ENCODE results near the gene DUSP22.

DUSP22 gene

DNA sequence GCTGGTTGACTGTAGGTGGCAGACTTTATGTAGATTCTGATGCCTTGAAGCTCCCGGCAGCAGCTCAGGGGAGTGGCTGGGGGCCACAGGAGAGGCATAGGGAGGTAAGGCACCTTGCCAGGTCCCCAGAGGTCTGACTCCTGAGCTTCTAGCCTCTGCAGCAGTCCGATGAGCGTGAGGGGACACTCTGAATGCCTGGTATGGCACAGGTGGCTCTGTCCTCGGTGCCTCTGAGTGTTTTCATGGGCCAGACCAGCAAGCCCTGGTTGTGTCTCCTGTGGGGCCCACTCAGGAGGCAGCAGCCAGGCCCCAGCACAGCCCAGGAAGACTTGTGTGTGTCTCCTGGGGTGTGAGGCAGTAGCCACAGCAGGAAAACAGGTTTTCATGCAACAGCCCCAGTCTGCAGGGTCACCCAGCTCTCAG is 59.6 kb downstream of the DUSP22 start:
- no peak for DNase-seq (ENCODE audit: low spot score)

DNA sequence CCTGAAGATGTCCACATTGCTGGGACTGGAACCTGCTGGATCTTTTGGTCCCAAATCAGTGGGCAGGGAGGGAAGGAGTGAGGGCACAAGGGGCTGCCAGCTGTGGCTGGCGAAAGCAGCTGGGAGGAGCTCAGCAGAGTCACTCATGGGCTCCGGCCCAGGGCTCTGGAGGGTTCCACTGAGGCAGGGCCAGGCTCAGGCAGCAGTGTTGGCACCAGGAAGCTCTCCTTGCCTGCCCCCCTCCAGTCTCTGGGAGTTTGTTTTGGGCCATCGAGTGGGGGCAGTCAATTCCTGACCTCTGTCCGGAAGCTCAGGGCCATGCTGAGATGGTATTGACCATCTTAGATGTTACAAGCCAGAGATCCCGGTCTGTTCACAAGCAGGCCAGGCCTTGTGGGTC is 60.2 kb downstream of the DUSP22 start:
- no peak for DNase-seq (ENCODE audit: low spot score)

DNA sequence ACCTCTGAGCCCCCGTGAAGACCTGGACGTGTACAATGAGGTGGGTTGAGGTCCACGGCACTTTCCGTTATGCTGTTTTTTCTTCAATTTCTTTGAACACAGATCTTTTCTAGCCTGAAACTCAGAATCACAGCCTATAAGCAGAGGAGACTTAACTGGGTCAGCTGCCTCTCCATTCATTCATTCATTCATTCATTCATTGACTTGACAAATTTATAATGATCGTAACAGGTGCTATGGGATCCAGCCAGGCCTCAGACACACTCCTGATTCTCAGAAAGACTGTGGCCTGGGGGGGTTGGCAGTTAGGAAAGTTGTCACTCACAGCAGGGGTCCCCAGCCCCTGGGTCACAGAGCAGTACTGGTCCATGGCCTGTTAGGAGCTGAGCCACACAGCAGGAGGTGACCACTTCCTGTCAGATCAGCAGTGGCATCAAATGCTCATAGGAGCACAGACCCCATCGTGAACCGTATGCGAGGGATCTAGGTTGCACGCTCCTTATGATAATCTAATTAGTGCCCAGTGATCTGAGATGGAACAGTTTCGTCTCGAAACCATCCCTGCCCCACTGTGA is 60.7 kb downstream of the DUSP22 start:
- DNase-seq (ENCODE audit: low spot score), result no peak

DNA sequence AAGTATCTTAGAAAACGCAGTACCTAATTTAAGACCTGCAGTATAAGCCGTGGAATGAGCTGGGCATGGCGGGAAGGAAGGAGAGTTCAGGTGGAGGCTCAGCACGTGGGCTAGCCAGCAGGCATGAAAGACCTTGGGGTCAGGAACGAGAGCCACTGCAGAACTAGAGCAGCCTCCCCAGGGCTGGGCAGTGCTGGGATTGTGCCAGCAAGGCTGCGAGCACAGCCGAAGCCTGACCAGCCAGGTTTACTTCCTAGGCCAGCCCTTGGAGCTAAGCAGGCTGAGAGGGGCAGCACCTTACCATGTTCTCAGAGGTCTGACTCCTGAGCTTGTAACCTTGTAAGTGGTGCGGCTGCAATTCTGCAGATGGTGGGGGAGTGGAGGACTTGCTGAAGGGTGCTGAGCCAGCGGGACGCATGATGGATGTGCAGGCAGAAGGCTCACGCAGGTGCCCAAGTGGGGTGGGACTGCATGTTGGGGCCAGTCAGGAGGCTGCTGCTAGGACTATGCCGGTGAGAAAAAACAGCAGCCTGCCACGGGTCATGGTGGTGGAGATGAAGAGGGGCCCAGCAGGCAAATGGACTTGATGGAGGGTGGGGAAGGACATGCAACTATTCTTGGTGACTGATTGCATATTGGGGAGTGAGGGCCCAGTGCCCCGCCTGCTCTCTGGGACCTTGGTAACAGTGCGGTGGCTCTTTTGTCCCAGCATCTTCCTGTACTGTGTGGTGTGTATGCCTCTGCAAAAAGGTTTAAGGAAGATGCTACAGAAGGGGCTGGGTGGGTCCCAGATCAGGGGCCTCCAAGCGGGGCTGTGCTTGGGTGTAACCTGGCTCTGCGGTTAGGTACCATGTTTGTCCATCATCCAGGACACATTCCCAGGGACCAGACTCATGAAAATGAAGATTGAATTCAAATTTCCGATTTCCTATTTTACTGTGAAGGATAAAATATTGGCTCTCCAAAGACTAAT is 61.6 kb downstream of the DUSP22 start:
- DNase-seq (ENCODE audit: low spot score), result no peak

DNA sequence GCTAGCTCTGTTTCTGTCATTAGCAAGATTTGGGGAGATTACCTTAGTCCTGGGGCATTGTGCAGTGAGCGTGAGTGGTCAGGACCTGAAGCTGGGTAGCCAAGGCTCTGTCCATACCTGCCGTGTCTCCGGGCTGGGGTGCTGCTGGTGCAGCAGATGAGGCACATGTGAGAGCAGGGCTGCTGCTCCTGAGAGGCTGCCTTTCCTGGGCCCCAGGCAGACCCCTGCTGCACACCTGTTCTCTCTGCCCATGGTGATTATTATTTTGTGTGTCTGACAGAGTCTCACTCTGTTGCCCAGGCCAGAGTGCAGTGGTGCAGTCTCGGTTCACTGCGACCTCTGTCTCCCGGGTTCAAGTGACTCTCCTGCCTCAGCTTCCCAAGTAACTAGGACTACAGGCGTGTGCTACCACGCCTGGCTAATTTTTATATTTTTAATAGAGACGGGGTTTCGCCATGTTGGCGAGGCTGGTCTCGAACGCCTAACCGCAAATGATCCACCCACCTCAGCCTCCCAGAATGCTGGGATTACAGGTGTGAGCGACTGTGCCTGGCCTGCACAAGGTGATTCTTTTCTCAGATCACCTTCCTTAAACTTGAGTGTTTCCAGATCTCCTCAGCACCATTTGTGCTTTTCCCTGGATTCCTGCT is 62.5 kb downstream of the DUSP22 start:
- no peak for DNase-seq (ENCODE audit: low spot score)

DNA sequence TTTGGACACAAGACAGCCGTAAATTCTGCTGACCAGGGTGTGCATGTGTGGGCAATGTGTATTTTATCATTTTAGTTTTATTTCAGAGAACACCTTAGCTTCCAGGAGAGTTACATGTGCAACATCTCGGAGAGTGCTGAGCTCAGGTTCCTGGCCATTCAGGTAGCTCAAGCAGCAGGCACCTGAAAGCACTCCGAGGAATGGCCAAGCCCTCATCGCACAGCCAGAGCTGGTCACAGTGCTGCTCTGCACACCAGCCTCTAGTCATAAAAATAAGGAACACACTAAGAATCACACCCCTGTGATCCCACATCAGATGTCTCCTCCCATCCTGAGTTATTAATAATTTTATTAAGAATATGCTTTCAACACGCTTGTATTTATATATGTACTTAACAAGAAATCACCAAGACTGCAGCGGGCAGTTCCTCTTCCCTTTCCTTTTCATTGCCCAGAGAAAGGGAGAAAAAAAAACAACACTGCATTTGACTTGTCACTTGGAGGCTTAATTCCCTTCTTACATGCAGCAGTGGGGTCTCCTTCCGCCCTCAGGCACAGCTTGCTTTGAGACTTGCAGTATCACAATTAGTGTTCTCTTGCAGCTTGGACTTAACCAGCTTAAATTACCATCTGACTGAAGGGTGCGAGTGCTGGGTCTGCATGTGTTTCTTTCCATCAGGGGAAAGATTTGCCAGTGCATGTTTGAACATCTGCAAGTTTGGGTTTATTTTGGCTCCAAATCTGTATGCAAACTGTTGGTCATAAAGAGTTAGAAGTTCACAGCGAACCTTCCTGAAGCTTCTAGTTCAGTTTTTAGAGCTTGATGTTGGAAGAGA is 63.3 kb downstream of the DUSP22 start:
- no peak for DNase-seq (ENCODE audit: low spot score)

DNA sequence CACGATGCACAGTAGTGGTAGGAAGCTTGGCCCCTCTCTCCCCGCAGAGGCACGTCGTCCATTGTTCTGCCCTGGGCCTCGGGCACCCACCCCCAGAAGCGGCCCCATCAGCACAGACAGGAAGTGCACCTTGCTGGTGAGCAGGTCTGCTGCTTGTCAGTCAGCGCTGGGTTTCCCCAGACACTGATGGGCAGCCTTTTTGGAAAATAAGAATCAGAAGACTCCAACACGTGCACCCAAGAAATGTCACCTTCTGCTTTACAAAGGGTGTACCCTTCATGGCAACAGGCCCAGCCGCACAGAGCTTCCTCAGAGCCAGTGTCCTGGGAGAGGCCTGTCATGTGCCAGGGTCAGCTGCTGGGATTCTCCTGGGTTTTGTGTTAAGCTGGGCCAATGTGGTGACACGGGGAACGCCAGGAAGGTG is 64.6 kb downstream of the DUSP22 start:
- no peak for DNase-seq (ENCODE audit: low spot score)

DNA sequence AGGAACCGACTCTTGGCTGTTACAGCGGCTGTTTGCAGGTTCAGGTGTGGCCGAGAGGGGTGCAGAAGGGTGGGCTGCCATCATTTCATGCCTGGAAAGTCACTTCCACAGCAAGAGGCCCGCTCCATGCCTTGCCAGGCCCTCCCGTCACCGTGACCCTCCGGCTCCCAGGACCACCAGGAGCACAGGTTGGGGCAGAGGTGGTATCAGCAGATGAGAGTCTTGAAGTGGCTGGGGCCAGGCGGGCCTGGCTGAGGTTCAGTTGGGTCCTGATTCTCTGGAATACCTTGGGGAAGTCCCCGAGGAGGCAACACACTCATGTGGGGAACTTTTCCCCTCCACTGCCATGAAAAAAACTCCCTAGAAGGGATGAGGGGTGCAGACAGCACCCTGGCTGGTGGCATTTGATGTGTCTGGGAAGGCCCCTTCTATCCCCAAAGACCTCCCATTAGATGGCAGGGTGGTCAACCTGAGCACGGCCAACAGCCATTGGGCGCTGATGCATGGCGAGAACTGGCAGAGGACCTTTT is 65.0 kb downstream of the DUSP22 start:
- no peak for DNase-seq (ENCODE audit: low spot score)

DNA sequence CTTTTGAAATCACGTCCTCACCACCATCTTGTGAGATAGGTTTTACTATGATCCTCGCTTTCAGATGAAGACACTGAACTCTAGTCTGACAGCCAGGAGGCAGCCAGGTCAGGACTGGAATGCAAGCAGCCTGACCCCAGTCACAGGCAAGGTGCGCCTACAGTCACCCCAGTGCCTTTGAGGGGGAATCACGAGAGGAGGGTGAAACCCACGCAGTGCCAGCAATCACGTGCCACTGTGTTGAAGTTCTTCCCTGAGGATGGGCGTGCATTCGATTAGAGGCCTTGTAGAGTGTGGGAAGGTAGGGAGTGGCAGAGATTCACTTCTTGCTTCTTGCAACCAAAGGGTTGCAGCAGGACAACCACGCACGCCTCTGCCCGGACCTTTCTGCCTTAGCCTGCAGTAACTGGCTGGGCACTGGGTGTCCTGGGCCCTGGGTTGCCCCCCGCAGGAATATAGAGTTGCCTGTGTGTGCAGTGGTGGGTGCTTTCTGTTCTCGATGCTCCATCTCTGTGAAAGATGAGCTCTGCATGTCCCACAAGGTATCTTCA is 65.6 kb downstream of the DUSP22 start:
- DNase-seq (ENCODE audit: low spot score), result no peak

DNA sequence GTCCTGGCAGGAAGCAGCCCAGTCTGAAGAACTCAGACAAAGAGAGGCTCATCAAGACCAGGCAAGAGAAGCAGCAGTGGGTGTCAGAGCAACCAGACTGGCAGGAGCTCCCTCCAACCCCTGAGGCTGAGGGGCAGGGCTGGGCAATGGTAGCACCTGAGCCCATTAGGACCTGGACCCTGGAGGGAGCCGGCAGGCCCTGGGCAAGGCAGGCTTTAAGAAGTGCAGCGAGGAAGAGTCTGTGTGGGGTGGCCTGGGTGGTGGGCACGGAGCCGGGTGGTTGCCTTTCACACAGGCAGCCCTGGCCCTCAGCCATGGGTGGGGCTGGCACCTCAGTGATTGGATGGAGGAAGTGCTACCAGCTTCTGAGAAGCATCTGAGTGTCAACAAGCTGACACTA is 66.1 kb downstream of the DUSP22 start:
- no peak for DNase-seq (ENCODE audit: low spot score)

DNA sequence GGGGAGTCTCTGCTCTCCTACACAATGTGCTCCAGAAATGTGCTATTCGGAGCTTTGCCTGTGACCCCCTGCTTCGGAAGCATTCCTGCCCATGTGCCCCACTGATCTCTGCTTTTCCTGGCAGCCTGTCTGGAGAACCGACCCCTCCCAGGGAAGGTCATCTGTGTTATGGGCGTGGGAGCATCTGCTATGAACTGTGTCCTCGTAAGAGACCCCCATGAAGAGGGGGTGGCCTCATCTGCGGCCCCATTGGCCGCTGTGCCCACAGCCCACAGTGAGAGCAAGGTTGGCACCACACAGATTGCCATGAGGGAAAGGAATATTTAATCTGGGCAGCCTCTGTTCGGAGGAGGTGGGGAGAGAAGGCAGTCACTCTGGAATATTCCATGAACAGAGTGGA is 66.6 kb downstream of the DUSP22 start:
- no peak for DNase-seq (ENCODE audit: low spot score)

DNA sequence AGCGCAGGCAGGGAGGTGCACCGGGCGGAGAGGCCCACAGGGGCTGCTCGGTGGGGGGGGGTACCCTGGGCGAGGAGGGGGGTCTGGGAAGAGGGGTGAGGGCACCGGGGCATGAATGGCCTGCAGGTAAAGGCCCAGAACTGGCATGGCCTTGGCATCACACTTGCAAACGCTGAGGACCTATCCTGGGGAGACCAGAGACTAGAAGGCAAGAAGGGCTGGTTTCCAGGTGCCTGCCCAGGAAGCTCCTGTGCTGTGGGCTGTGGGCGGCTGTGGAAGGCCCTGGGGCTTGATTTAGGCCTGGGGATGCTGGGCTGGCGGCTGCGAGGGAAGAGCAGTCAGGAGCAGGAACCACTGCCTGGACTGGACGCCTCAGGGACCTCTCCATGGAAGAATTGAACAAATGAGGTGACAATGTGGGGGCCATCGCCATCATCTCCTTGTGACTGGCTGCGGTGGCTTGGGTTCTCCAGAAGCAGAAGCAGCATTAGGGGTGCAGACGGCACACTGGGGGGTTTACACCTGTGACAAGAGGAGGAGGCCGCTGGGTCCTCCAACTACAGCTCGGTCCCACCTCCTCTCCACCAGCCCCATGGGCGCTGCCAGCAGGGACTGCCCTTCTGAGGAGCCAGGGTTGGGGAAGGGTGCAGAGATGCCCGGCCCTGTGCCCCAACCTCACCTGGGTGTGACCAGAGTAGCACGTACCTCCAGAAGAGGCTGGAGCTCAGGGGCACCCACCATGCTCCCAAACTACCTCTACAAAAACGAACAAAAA is 67.2 kb downstream of the DUSP22 start:
- no peak for DNase-seq (ENCODE audit: low spot score)

DNA sequence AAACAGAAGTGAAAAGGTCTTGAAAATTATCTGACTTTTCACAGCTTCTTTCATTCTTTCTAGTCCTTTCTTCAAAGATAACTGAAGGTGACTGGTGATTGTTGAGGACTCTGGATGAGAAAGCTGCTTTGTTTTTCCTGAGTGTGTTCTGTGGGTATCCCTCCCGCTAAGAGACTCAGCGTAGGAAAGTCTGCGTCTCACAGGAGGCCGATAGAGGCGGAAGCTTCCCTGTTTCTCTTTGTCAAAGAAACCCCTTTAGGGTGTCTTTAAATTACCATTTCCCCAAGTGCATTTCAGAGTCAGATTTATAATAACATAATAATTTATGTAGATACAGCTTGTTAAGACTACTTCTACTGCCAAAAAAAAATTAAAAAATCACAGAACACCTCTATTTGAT is 68.1 kb downstream of the DUSP22 start:
- DNase-seq (ENCODE audit: low spot score), result no peak

DNA sequence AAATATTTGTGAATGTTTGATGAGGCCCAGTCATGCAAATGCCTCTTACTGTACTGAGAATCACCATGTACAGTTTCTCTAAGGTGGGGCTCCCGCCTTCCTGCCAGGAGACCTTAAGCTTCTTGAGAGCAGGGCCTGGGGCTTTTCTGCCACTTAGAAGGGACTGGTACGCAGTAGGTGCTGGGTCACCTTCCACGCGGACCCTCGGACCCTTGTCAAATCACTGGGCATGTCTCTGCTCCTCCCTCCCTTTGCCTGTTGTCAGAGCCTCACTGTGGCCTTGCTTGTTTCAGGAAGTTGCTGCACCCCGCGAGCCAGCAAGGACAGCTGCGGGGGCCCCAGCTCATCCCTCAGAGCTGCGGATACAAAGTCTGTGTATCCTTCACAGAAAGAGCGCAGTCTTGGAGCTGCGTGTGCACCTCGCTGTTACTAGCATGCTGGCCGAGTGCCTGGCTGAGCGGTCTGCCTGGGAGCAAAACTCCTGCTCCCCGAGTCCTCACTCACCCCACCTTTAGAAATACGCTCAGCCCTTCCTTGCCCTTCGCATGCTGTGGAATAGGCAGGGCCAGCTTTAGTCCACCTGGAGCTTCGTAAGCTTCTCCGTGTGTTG is 68.6 kb downstream of the DUSP22 start:
- DNase-seq (ENCODE audit: low spot score), result no peak

DNA sequence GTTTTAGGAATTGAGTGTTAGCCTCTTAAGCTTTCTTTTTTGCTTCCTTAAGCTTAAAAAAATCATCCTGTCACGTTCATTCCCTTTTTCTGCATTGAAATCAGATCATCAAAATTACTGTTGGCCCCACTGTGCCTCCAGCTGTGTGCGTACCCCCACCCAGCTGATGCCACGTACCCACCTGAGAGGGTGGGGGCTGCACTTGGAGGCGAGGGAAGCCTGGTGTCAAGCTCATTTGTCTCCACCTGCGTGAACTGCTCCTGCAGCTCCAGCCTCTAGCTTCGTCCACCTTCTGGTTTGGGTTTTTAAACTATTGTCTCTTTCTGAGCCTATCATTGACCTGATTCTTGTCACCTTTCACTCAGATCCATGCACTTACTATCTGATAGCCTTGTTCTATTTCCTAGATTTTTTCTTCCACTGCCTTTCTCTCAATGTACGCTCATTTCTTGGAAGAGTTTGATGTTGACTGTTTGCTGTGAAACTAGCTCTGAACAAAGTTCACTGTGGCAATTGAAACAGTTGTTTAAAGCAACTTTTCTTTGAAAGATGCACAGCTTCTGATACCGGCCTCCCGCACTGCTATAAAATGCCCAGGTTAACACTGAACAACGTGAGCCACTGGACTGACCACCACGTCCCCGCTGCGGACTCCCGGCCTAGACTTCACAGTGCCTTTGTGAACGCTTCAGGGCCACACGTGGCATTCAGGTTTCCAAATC is 69.3 kb downstream of the DUSP22 start:
- DNase-seq (ENCODE audit: low spot score), result no peak

DNA sequence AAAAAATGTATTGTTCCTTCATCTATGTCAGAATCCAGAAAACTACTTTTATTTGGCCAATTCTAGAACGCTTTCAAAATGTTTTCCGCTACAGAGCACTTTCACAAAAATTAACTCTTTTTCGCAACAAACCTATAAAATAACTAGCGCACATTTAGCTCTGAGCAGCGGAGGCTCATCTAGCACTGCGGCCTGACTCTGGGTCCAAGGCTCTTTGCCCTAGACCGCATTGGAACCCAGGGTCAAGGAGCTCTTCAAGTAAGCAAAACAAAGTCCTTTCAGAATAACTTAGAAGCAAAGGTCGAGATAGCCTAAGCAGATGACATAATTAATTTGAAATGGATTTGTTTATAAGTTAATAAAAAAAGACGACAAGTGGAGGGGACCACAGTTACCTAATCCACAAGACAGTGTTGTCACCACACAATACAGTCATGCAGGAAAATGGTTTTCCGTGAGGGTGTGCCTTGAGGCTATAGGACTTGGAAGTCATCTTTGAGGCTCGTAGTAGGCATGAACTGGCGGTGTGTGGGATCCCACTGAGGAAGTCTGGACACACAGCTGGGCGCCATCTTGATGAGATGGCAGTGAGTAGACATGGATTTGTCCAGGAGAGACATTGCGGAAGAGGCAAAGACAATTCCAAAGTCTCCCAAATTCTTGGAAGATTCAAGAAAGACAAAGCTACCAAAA is 70.1 kb downstream of the DUSP22 start:
- no peak for DNase-seq (ENCODE audit: low spot score)

DNA sequence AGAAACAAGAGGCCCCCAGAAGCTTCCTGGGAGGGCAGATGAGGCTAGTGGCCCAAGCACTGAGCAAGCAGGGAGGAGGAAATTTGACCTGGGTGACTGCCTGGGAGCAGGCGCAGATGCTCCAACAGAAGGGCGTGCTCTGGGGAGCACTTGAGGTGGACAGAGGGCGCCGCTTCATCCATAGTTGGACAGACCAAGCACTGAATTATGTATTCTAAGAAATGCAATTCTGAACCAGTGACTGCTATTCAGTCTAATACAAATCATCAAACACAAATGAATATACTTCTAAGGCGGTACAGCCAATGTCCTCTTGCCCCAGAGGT is 70.6 kb downstream of the DUSP22 start:
- DNase-seq (ENCODE audit: low spot score), result no peak

DNA sequence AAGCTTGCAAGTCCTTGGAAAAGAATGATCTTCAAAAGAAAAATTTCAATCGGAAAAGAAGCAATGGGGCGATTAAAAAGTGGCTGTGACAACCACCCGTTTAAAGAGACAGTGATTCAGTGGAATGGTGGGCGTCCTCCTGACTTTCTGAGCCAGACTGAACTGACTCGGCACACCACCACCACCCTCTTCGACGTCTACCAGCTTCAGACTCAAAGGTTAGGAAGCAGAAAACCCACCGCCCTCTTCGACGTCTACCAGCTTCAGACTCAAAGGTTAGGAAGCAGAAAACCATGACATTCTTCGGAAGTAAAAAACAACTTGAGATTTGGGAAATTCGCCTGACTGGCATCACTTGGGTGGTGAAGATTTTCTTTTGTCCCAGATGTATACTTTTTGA is 71.0 kb downstream of the DUSP22 start:
- DNase-seq (ENCODE audit: low spot score), result no peak

DNA sequence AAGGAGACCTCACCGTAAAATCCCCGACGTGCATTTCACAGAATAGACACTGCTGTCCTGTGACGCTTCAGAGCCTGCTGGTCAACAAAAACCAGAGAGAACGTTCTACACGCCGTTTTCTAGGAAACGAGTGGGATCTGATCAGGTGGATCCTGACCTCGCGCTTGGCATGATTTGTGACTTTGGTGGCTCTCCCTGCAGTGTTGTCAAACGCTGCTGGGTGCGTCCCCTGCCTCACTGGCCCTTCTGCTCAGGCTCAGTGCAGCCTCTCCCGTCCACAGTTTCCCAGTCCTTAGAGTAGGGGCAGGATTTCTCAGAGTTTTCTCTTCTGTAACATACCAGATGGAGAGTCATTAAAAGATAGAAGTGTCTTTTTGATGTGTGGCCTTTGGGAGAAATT is 71.6 kb downstream of the DUSP22 start:
- DNase-seq (ENCODE audit: low spot score), result no peak
